ENCODE measurements around the gene PLXNA2.

PLXNA2 gene

GRCh38 chr1:208264469-208265121, 20.4 kb upstream of the PLXNA2 start:
- DNase-seq = no peak

- DNase-seq = no peak
These were observed 17.7 kb upstream of the PLXNA2 start for GRCh38 chr1:208261874-208262273.

GRCh38 chr1:208258277-208258676, 14.1 kb upstream of the PLXNA2 start:
- no peak for DNase-seq

DNA sequence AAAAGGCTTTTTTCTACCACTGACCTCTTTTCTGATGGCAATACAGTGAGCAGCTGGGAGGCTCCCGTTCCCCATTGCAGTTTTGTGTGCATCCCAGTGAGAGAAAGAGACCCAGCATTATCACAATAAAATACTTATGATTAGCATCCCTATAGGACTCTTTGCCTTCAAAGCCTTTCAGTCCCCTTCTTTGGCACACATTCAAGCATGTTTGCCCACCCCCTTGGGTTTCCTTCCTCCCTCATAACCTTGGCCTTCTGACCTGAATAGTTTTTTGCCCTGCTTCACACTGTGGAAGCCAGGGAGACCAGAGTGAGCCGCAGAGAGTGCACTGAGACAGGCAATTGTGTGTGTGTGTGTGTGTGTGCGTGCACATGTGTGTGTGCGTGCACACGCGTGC, 13.2 kb upstream of the PLXNA2 start:
- DNase-seq = no peak

GRCh38 chr1:208256556-208256955, 12.4 kb upstream of the PLXNA2 start:
- no peak for DNase-seq

DNA sequence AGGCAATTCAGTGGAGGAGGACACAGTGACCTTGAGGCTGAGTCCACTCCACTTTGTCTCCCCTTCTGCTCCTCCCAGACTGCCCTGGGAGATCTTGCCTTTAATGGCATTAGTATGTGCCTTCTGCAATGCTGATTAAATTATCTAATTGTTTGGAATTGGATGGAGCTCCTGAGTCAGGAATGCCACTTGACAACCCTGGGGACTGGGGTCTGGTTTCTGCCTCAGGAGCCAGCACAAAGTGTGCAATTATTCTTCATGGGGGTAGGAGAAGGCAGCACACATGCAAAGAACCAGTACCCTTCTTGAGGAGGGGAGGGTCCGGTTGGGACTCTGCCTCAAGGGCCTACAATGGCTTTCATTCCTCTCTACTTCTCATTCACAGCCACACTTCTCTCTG, 11.9 kb upstream of the PLXNA2 start:
- no peak for DNase-seq

DNA sequence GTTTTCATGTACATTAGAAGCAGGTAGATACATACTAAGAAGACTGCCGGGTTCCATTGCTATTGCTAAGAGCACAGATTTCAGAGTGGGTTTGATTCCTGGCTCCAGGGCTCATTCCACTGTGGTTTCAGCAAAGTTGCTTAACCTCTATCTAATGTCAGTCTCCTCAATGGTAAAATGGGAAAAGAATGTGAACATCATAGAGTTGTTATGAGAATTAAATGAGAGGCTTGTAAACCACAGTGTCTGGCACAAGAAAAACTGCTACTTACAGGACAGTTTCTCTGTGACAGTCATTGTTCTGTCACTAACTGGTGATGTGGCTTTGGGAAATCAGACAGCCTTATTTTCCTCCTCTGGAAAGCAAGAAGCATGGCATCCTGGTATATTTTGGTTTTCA, 10.7 kb upstream of the PLXNA2 start:
- no peak for DNase-seq

DNA sequence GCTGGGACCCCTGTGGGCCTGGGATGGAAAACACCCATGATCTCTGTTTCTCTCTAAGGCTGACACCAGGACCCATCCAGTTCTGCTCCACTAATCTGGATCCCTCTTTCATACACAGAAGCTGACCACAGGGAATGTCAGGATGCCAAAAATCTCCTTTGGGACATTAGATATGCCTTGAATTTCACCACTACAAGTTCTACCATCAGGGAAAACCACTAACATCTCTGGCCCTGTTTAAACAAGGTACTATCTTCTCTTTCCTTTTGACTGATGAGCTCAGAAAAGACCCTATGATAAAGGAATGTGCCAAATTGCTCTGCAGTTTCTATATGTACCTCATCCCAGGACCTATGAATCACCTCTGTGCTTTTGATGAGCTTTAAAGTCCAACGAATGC, 10.2 kb upstream of the PLXNA2 start:
- no peak for DNase-seq

DNA sequence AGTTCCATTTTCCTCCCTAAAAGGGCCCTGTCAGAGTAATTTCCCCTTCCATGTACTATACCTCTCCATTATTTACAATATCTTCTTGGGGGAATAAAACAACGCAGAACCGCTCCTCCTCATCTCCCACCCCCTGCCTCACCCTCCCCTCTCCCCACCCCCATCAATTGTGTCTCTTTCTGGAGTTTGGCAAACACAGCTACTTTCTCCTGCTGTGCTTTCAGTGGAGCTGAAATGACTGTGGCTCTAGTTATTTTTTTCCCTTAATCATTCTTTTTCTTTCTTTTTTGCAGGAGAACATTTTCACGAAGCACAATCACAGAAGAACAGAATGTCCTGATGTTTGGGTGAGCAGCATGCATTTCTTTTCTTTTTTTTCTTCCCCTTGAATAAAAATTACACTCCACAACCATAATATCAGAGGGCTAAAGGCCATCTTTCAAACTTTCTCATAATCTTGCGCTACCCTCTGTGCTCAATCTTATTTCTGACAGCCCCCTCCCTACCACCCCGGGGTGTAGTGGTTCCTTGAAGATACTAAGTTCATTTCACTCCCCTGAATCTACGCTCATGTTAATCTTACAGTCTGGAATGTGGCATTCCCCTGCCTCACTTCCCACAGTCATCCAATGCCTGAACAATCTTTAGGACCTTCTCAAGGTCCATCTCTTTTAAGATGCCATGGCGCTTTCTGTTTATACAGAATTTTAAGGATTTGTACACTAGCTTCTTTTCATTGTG, 8.8 kb upstream of the PLXNA2 start:
- no peak for DNase-seq

GRCh38 chr1:208251911-208252835, 8.0 kb upstream of the PLXNA2 start:
- DNase-seq = no peak

- no peak for DNase-seq
These were observed 6.8 kb upstream of the PLXNA2 start for GRCh38 chr1:208251015-208251414.

DNA sequence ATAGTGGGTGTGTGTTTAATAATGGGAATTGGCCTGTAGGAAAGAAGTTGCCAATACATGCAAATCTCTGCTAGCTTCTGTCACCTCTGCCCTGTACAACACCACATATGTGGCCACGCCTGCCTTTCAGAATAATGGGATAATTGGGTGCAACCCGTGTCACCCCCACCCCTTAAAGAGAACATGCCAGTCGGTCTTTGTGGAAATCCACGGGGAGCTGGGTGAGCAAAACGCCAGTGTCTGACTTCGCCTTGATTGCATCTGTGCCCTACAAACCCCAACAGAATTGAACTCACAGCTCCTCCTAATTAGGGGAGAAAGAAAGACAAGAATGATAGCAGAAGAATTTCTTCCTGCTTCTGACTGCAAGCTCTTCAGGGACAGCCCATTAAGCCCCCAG, 6.4 kb upstream of the PLXNA2 start:
- no peak for DNase-seq

- DNase-seq = no peak
These were observed 5.0 kb upstream of the PLXNA2 start for GRCh38 chr1:208248991-208249696.

- DNase-seq = no peak
These were observed 4.2 kb upstream of the PLXNA2 start for GRCh38 chr1:208248307-208248801.

- DNase-seq = no peak
These were observed 3.5 kb upstream of the PLXNA2 start for GRCh38 chr1:208247696-208248095.

DNA sequence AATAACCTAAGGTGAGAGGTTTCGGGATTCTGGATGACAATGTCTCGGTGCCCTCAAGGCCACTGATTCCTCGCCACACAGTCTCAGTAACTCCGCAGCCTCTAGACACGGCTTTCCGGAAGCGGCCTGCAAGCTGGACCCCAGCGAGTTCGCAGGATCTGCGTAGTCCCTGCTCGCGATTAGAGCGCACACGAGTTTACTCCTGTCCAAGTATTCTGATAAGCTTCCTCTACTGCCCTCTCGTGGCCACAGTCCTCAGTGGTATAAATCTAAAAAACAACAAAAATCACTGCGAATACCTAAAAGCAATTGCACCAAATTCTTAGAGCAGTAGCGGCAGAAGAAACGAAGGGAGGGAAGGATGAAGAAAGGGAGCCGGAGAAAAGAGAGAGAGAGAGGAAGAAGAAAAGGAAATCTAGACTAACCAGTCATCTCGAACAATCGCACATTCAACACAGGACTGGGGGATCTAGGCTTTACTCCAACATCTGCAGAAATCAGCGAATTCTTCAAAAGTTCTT, 1.1 kb upstream of the PLXNA2 start:
- DNase-seq = peak; percentile 82 to 85

- DNase-seq = peak in 1 of 2 donors; percentile 31
These were observed 637 bp downstream of the PLXNA2 start for GRCh38 chr1:208243527-208243966.

GRCh38 chr1:208242941-208243526, 1.1 kb downstream of the PLXNA2 start:
- peak in 1 of 2 donors; percentile 30 for DNase-seq

- no peak for DNase-seq
These were observed 2.0 kb downstream of the PLXNA2 start for GRCh38 chr1:208242146-208242545.

DNA sequence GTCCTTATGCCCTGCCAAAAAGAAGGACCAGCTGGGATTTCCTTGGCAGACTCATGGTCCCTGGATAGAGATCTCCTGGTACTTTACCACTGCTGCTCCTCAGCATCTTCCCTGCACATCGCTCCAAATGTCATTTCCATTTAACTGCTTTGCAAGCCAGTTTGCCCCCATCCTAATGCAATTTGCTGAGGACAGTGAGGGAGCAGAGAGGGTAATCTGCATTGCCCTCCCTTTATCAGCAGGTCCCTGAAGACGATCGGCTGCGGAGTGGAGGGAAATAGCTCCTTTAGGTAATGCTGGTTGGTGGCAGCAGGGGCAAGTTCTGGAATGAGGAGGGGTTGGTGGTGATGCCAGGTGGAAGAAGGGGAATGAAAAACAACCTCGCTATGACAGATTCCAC, 2.7 kb downstream of the PLXNA2 start:
- no peak for DNase-seq

DNA sequence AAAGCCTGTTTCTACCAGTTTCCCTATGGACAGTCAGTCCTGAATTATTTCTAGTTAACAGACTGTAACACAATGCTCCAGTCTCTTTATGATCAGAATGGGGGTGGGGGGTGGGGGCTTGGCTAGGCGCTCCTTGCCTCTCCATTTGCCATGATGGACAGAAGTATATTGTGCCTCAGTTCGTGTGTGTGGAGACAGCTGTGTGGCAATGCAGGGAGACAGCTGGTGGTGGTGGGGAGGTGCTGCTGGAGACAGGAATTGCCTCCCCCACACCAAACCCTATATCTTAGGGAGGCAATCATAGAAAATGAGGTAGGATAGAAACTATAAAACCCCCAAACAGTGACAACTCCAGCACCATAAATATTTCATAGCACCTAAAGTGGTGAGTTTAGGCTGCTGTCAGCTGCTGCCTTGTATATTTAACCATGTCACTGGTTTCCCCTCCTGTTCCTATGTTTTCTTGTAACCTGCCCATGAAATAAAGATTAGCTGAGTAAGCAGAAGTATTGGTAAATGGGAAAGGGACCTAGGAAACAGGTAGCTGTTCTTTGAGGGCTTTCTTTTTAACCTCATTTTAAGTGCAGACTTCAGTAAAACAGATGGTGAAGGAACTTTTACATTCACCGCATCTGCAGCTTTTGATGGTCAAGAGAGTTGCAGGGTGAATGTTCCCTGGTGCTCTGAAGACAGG, 3.4 kb downstream of the PLXNA2 start:
- no peak for DNase-seq

Measured in stimulated activated CD4-positive, alpha-beta T cell treated with anti-CD3 and anti-CD28 coated beads, Interleukin-2, amount 100 ng/mL, for 24 hours (primary cell).